ENCODE measurements around the gene CARMIL1. TPM values are rescaled to one million over a fixed set of nuclear protein-coding genes. Genes with fewer than 3 reads are reported as not detected.
"Not testable (repeated sequence)": the region's sequence is repeated elsewhere in the genome, so short reads cannot be mapped to it uniquely, and the experiment has no call there.

Gene CARMIL1
- total RNA-seq, 3 donors from 2014 or later, result 23.6 to 53.0 (median 33.5) TPM

DNA sequence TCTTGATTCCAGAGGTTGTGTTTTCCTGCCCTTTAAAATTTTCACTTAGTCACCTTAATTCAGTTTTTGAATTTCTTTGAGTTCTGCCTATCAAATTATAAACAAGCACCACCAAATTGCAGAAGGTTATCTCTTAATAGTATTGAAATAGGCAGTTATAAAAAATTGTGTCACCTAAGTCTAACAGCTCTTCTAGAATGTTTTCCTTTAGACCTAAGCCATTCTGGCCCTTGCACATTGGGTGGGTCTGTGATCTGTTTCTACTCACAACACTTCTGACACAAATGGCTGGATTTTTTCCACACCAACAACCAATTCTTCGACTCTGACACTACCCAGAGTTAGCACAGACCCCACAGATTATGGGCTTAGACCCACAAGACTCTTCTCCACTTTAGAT is 101.9 kb downstream of the CARMIL1 start:
- H3K27ac ChIP-seq, result no peak overlapping the region
- TF ChIP-seq, protein P1, sequence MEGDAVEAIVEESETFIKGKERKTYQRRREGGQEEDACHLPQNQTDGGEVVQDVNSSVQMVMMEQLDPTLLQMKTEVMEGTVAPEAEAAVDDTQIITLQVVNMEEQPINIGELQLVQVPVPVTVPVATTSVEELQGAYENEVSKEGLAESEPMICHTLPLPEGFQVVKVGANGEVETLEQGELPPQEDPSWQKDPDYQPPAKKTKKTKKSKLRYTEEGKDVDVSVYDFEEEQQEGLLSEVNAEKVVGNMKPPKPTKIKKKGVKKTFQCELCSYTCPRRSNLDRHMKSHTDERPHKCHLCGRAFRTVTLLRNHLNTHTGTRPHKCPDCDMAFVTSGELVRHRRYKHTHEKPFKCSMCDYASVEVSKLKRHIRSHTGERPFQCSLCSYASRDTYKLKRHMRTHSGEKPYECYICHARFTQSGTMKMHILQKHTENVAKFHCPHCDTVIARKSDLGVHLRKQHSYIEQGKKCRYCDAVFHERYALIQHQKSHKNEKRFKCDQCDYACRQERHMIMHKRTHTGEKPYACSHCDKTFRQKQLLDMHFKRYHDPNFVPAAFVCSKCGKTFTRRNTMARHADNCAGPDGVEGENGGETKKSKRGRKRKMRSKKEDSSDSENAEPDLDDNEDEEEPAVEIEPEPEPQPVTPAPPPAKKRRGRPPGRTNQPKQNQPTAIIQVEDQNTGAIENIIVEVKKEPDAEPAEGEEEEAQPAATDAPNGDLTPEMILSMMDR (IDR thresholded peaks at IDR 0.05), result no peak
- TF ChIP-seq POLR2AphosphoS5 (IDR thresholded peaks at IDR 0.05), result no peak
- TF ChIP-seq POLR2A (IDR thresholded peaks at IDR 0.05), result no peak
- H3K4me1 ChIP-seq, result no peaks in the 10 kb centered on the region
- H3K36me3 ChIP-seq, result no peaks in the 10 kb centered on the region
- H3K27me3 ChIP-seq, result no peaks in the 10 kb centered on the region
- no peak for DNase-seq (ENCODE audit: low spot score in 2 of 2)
- H3K9me3 ChIP-seq, result no peaks in the 10 kb centered on the region
- H3K4me3 ChIP-seq, result no peak overlapping the region
- intact Hi-C loops (cut with DNase I; ENCODE audit: low total_unique reads), result no loop called here

DNA sequence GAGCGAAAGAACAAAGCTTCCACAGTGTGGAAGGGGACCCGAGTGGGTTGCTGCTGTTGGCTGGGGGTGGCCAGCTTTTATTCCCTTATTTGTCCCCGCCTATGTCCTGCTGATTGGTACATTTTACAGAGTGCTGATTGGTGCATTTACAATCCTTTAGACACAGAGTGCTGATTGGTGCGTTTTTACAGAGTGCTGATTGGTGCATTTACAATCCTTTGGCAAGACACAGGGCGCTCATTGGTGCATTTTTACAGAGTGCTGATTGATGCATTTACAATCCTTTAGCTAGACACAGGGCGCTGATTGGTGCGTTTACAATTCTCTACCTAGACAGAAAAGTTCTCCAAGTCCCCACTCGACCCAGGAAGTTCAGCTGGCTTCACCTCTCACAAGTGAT is 103.3 kb downstream of the CARMIL1 start:
- intact Hi-C loops (cut with DNase I; ENCODE audit: low total_unique reads); H3K4me3 ChIP-seq; H3K36me3 ChIP-seq; H3K4me1 ChIP-seq; DNase-seq (ENCODE audit: low spot score in 2 of 2); H3K27ac ChIP-seq; H3K9me3 ChIP-seq; H3K27me3 ChIP-seq: not testable (repeated sequence)

DNA sequence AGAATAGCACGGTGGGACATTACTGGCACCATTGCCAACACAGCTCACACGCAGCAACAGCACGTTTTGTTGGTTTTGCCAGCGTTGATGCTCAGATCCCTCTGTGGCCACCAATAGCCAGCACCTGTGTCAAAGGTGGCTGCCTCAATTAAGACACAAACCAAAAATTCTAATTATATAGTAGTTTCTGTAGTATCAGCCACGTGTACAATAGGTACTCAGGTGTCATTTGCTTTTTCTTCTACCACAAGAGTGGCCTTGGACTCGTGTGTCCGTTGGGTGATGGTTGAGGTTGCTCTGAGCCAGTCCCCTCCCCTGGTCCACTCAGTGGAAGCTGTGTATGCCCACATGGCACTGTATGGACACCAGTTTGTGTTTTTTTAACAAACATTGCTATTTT is 105.1 kb downstream of the CARMIL1 start:
- Histone ChIP-seq H3K36me3 (no peaks in the 10 kb centered on the region), H3K27me3 (no peaks in the 10 kb centered on the region), H3K27ac (no peak overlapping the region), H3K9me3 (no peaks in the 10 kb centered on the region), H3K4me1 (no peaks in the 10 kb centered on the region), H3K4me3 (no peak overlapping the region)
- intact Hi-C loops (cut with DNase I; ENCODE audit: low total_unique reads), result no loop called here
- no peak for DNase-seq (ENCODE audit: low spot score in 2 of 2)
- TF ChIP-seq POLR2A (IDR thresholded peaks at IDR 0.05) (no peak), POLR2AphosphoS5 (IDR thresholded peaks at IDR 0.05) (no peak)
- TF ChIP-seq, protein P1 (IDR thresholded peaks at IDR 0.05), result no peak

DNA sequence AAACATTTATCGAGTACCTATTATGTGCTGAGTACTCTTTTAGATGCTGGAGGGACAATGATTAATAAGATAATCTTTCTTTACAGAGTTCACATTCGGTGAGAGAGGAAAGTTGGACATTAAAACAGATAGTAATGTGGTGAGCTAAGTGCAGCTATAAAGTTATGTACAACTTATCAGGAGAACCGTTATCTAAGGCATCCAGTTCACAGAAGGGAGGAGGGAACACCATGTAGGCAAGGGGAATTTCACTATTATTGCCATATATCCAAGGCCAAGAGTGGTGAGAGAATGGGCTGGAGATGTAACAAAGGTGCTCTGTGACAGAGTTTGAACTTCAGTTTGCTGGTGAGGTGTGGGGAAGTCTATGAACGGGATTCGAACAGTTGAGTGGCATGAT is 105.8 kb downstream of the CARMIL1 start:
- no peaks in the 10 kb centered on the region for H3K36me3 ChIP-seq
- no peaks in the 10 kb centered on the region for H3K4me1 ChIP-seq
- intact Hi-C loops (cut with DNase I; ENCODE audit: low total_unique reads), result no loop called here
- no peak overlapping the region for H3K4me3 ChIP-seq
- no peak overlapping the region for H3K27ac ChIP-seq
- no peak for DNase-seq (ENCODE audit: low spot score in 2 of 2)
- TF ChIP-seq, protein P1 (IDR thresholded peaks at IDR 0.05), result no peak
- no peak for TF ChIP-seq POLR2A (IDR thresholded peaks at IDR 0.05)
- no peak for TF ChIP-seq POLR2AphosphoS5 (IDR thresholded peaks at IDR 0.05)
- H3K27me3 ChIP-seq, result no peaks in the 10 kb centered on the region
- no peaks in the 10 kb centered on the region for H3K9me3 ChIP-seq

DNA sequence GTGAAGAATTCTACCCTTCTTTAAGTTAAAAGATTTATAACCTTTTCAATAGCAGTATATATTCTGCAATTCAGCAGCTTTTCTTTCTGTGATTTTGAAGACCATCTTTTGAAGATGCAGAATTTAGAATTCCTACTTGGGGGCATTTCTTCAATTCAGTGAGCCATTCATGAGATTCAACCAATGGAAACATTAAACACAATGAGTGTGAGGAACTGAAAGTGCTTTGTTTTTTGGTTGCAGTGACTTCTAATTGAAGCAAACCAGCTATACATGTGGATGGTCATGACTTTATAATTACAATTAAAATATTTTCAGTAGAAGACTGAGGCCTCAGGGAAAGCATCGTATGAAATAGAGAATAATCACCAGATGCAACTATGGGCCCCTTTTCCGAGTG is 108.3 kb downstream of the CARMIL1 start:
- no peaks in the 10 kb centered on the region for H3K9me3 ChIP-seq
- intact Hi-C loops (cut with DNase I; ENCODE audit: low total_unique reads), result no loop called here
- TF ChIP-seq POLR2AphosphoS5 (IDR thresholded peaks at IDR 0.05), result no peak
- TF ChIP-seq, protein P1 (IDR thresholded peaks at IDR 0.05), result no peak
- no peak for TF ChIP-seq POLR2A (IDR thresholded peaks at IDR 0.05)
- H3K4me1 ChIP-seq, result no peaks in the 10 kb centered on the region
- no peak overlapping the region for H3K4me3 ChIP-seq
- no peak overlapping the region for H3K27ac ChIP-seq
- no peak for DNase-seq (ENCODE audit: low spot score in 2 of 2)
- no peaks in the 10 kb centered on the region for H3K36me3 ChIP-seq
- H3K27me3 ChIP-seq, result no peaks in the 10 kb centered on the region

DNA sequence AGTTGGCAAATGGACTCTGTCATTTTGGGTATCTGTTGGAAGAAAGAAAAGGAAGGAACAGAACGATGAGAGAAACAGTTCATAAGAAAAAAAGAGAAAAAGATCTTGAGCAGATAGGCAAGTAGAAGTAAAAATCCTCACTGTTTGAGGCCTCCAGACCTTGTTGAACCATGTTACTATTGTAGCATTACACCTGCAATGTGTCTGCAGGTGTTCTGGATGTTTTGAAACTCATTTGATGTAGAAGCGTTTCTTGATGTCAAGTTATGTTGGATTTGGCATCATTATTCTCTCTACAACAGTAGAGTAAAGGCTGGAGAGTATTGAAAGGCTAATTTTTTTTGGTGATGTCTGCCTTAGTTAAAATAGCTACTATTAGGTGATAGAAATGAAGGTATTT is 108.7 kb downstream of the CARMIL1 start:
- DNase-seq (ENCODE audit: low spot score in 2 of 2), result no peak
- Histone ChIP-seq H3K27ac (no peak overlapping the region), H3K27me3 (no peaks in the 10 kb centered on the region), H3K9me3 (no peaks in the 10 kb centered on the region), H3K4me3 (no peak overlapping the region), H3K4me1 (no peaks in the 10 kb centered on the region), H3K36me3 (no peaks in the 10 kb centered on the region)
- TF ChIP-seq, protein P1 (IDR thresholded peaks at IDR 0.05), result no peak
- no peak for TF ChIP-seq POLR2AphosphoS5 (IDR thresholded peaks at IDR 0.05)
- no peak for TF ChIP-seq POLR2A (IDR thresholded peaks at IDR 0.05)
- intact Hi-C loops (cut with DNase I; ENCODE audit: low total_unique reads), result no loop called here

Measured in breast epithelium (tissue), 4 donors.